HG03571 (cell line): ENCODE results near the gene DLGAP1.
"Not testable (repeated sequence)": the region's sequence is repeated elsewhere in the genome, so short reads cannot be mapped to it uniquely, and the experiment has no call there.

ENCODE experiments used
- ATAC-seq: cut with Tn5 transposase; IDR thresholded peaks from one replicate; pipeline ENCODE4 v1.9.1; 2021; ENCODE audit not compliant: unreplicated experiment

DLGAP1 gene

DNA sequence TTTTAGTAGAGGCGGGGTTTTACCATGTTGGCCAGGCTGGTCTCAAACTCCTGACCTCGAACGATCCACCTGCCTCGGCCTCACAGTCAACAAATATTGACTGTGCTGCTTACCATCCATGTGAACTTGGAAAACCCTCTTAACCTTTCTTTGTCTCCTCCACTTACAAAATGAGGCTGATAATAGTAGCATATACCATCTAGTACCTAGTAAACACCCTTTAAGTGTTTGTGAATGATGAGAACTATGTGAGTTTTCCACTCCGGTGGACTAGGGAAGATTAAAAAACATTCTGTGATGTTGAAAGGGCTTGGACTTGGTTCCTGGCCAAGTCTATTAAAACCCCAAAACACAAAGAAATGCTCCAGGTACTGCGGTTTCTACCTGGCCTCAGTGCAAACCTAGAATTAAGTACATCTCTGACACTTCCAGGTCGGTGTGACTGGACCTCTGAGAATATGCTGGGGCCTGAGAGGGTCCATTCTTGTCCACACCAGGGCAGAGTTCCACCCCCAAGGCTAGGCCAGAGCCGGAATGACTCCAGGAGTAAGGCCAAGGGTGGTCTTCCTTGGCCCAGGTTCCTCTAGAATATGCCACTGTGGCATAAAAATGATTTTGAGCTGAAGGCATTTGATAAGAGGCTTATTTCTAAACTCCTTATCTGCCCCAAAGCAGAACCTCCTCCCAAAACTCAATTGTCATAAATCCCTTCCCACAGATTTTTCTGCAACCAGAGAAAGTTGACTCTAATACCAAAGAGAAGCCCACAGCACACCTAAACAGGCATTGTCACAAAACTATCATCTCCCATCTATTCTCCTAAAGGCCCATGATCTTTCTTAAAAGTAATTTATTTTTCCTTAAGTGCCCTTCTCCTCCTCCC is 787.6 kb downstream of the DLGAP1 start:
- ATAC-seq = no peak

DNA sequence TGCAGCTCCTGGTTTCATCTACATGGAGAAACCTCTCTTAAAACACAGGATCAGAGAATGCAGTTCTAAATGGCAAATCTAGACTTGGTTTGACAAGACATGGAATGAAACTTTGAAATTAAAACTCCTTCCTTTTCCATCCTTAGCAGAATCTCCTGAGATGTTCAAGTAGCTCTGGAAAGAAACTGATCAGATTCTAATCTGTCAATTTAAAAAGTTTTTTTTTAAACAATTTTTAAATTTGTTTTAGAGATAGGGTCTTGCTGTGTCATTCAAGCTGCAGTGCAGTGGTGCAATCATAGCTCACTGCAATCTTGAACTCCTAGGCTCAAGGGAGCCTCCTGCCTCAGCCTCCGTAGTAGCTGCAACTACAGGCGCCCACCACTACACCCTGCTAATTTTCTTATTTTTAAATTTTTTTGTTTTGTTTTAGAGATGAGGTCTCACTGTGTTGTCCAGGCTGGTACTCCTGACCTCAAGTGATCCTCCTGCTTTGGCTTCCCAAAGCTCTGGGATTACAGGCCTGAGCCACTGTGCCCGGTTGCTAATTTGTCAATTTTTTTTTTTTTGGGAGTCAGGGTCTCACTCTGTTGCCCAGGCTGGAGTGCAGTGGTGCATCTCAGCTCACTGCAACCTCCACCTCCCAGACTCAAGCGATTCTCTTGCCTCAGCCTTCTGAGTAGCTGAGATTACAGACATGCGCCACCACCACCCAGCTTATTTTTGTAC is 788.4 kb downstream of the DLGAP1 start:
- no peak for ATAC-seq

DNA sequence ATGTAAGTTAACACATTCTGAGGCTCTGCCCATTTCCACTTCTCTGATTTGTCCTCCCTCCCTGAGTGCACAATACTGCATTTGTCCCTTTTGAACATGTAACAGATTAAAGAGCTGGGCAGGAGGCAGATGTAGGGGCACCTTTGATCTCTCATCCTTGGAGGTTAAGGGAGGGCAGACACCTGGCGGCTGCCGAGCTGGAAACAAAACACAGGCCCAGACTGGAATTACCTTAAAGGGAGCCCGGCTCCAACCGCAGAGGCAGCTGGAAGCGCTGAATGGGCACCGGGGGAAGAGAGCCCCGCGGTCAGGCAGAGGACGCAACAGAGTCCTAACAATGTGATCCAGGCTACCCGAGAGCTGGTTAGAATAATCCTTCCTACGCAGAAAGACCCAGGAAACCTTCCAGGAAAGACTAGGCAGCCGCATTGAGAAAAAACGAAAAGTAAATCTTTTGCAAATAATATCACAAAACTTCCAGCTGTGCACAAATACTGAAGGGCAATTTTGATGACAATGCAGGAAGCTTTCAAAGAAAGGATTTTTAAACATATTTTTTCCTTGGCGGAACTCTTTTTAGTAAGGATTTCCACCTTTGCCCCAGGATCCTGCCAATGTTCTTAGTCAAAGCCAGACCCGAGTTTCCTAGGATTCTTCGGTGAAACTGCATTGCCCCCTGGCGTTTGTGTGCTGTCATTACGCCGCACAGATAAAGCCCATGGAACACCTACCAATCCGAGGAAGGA is 789.2 kb downstream of the DLGAP1 start:
- ATAC-seq = peak; percentile 58

DNA sequence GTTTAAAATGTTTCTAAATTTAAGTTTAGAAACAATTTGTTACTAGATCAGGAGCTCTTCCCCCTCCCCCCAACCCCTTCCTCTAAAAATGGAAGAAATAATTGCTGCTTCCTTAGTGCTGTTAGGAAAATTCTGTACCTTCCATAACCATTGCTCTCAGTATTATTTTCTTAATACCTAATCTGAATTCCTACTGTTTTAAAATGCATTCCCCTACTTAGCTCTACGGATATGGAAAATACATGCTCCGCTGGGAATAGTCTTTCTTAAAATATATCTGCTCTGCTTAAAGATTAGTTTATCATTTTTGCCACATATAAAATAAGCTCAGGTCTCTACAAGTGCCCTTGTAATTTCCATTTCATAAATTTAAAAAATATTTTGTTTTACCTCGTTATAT is 789.9 kb downstream of the DLGAP1 start:
- ATAC-seq = no peak

DNA sequence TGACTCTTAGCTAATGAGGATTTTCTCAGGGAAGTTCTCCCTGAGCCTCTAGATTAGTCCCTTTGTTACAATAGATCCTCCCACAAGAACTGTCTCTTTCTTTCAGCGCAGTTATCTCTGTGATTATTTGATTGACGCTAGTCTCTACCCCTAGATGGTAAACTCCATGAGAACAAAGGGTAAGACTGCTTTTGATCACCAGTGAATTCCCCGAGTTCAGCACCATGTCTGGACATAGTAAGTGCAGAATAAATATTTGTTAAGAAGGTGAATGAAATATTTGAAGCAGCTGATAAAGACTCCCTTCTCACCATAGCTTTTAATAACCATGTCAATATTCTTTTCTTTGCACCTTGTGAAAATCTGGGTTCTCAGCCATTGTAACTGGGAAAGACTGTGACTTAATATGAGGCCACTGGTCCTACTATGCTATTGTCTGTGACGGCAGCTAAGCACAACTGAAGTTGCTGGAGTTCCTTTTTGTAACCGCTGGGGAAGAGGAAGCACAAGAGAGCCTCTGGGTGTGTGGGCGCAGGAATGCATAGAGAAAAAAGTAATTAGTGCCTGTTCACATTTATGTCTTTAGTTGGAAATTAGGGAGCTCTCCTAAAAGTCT is 790.4 kb downstream of the DLGAP1 start:
- no peak for ATAC-seq

DNA sequence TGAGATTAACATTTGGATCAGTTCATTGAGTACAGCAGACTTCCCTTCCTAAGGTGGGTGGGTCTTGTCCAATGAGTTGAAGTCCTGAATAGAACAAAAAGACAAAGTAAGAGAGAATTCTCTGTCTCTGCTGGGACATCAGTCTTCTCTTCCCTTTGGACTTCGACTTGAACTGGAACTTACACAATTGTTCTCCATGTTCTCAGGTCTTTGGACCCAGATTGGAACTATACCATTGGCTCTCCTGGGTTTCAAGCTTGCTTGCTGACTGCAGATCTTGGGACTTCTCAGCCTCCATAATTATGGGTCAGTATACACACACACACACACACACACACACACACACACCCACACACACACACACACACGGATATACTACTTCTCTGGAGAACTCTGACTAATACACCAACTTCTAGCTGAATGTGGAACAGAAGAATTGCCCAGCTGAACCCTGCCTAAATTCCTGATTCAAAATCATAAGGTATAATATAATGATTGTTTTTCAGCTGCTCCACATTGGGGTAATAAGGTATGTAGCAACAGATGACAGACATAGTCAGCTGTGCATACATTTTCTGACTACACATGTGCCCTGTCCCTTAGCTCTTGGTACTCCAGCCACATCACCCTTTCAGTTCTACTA is 791.1 kb downstream of the DLGAP1 start:
- no peak for ATAC-seq

DNA sequence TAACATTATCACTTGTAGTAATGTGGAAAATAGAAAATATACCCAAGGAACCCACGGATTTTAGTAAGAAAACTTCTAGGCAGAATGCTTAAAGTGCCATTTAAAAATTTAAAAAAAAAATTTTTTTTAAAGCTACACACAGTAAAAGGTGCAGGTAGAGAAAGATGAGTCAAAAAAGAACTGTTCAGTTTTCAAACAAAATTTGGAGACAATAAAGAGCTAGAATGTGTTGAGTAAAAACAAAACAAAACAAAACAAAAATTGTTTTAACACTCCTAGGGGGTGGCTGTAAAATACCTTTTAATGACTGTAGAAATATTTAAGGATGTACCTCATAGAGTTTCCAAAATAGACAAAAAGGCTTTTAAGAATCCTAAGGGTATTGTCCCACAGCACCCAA is 793.1 kb downstream of the DLGAP1 start:
- no peak for ATAC-seq

DNA sequence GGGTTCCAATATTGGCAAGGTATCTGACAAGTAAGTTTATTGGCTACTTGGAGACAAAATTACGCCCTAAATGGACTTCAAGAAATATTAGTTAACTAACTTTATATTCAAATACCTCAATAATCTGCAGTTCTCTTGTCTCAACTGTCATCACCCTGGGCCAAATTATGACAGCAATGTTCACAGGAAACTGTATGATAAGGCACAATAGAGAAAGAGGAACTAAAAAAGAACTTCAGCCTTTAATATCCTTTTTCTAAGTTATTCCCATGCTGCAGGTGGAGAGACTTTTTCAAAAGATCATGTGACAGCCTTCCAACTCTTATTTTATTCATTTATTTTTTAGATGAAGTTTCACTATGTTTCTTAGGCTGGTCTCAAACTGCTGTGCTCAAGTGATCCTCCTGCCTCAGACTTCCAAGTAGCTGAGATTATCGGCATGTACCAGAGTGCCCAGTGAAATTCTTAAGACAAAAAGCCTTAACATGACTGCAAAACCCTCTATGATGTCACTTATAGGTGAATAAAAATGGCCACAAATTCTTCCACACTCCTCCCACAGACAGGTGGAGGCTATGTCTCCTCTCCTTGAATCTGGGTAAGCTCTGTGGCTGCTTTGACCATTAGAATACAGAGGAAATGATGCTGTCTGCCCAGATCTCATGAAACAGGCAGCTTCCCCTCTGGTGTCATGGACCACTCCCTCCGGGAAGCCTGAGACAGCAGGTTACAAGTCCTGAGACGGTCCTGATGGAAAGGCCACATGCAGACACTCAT is 794.2 kb downstream of the DLGAP1 start:
- no peak for ATAC-seq

DNA sequence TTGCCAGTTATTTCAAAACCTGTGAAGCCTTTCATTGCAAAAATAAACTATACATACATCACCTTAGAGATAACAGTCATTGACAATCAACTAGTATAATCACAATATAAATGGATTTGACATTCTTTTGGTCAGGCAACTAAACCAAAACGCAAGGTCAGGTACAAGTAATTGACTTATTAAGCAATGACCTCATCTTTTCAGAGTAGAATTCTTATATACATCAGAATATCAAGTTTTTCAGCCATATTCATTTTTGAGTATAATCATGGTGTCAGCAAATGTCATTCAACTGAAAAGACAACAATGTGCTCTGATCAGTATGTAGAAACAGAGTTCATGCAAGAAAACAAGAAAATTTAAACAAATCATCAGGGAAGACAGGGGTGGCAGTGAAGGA is 796.6 kb downstream of the DLGAP1 start:
- no peak for ATAC-seq

DNA sequence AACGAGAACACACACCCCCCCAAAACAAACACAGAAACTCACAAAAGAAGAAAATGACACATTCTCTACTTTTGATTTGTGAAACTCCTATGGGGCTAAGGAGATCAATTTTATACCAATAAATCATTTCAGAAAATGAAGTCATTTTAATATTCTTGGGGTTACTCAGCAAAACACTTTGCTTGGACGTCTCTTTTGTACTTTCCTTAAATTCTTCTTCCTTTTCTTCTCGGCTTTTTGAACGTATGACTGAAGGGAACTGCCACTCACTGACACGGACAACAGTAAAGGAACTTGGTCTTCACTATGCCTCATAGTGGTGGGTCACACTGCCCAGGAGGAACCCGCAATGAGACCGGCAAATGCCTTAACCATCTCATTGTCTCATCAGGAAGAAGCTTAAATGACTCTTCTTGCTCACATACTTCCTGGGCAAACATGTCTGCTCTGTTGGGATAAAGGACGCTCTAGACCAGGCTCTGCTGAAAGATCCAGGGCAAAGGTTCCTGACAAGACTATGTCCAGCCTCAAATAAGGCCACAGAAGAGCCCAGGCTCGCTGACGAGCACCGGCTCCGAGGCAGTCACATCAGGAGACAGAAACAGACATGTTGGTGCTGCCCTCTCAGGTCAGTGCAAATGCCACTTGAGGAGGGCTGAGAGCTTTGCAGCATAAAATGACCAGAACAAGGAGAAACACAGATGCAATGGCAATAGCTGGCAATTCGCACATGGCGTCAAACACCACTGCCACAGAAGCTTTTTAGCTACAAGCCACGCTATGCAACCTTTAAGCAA is 799.7 kb downstream of the DLGAP1 start:
- no peak for ATAC-seq

DNA sequence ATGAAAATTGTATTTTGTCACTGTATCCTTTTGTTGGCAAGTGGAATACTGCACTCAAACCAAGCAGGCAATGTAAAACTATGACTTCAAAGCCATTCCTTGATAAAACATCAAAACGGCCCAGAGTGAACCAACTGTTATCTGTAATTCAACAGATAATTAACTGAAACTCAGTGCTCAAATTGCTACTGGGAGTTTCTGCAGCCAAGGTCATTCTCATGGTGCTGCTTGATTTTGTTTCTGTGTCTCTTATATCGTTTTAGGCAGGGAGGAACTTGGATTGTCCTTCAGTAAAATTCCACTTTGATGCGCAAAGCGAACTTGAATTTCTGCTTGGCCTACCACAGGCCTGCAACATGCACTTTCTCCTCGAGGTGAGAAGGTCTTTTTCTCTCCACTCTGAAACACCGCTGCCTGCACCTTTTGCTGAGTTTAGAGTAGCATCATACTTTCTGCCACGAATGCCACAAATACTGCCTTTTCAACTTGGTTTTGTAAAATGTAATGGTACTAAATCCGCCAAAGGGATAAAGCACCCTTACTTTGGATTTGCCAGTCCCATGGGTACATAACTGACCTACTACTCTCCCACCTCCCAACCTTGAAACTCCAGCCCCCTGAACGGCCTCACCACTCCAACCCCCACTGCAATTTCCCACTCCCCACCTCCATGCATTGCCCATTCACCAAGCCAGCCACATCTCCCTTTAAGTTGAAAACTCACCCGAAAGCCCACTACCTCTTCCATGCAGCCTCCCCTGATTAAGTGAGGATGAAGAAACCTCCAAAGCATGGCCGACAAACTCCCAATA is 800.5 kb downstream of the DLGAP1 start:
- no peak for ATAC-seq

DNA sequence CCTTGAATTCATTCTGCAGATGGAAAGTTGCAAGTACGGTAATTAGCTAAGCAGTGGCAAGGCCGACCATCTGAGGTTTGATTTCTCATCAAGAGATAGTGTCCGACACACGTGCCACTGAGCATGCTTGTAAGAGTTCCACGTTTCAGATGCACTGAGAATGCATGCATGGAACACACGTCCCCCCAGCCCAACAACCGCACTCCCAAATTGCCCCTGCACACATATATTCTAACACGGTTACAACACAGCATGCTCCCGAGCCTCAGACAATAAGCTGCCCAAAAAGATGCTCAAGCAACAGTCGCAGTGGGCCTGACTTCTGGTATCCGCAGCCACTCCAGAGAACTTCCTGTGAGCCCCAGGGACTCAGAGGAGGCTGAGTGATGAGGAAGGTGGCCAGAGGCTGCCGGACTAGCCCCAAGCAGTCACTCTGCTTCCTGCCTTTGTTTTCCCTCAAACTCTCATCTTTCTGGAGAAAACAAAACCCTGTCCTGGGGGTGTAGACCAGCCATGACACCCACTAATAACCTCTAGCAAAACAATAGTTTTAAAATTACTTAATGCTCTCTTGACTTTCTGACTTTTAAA is 801.2 kb downstream of the DLGAP1 start:
- ATAC-seq = no peak

DNA sequence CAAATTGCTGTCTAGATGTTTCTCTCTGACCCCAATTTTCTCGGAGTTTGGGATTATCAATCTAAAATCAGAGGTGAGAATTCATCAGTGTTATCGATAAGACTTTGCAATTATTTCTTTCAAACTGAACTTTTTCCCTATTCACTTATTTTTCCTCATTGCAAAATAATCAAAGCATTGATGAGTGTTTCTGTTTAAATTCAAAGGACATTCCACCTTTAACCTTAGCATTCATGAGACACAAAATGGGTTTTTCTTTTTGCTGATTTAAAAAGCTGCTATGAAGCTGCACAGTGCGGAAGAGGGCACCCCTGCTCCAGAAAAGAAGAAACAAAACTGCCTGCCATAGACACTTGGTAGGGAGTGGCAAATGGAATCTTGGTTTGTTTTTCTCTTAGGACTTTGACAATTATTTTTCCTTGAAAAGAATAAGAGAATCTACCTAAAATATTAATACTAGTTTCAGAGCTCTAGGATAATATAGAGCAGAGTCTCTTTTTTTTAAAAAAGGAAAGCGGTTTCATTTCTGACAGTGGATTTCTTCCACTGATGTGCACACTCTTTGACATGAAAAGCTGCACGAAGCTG is 801.8 kb downstream of the DLGAP1 start:
- no peak for ATAC-seq

DNA sequence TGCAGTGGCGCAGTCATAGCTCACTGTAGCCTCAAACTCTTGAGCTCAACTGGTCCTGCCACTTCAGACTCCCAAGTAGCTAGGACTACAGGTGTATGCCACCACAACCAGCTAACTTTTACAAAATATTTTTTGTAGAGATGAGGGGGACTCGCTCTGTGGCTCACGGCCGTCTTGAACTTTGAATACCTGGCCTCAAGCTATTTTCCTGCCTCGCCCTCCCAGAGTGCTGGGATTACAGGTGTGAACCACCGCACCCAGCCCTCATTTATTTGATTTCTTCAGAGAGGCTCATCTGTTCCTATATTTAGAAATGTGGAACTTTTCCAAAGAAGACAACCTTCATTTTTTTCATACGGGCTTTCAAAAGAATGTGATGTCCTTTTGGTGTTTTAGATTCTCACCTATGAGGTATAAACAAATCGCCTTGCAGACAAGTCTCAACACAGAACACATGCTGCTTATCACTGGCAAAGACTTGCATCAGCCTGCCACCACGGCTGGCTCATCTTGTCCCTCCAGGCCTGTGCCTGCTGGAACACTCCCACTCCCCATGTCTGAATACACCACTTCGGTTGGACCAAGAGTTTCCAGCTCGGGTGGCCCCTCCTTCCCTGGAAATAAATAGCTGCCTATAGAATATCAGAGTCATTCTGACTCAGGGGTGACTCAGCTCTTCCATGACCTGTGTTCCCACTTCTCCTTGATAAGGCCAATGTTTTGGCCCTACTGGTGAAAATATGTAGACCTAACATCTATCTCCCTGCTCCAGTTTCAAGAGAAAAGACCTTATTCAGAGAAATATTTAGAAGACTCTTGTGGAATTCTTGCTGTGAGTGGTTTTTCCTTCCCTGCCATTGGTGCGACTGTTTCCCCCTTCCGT is 802.5 kb downstream of the DLGAP1 start:
- ATAC-seq = no peak

DNA sequence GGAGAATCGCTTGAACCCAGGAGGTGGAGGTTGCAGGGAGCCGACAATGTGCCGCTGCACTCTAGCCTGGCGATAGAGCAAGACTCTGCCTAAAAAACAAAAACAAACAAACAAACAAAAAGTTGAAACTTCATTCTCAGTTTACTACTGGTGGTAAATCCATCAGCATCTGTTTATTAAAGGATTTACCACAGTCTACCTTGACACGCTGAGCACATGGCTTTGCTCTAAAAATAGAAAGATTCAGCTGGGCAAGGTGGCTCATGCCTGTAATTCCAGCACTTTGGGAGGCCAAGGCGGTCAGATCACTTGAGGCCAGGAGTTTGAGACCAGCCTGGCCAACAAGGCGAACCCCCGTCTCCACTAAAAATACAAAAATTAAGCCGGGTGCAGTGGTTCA is 803.8 kb downstream of the DLGAP1 start:
- no peak for ATAC-seq

DNA sequence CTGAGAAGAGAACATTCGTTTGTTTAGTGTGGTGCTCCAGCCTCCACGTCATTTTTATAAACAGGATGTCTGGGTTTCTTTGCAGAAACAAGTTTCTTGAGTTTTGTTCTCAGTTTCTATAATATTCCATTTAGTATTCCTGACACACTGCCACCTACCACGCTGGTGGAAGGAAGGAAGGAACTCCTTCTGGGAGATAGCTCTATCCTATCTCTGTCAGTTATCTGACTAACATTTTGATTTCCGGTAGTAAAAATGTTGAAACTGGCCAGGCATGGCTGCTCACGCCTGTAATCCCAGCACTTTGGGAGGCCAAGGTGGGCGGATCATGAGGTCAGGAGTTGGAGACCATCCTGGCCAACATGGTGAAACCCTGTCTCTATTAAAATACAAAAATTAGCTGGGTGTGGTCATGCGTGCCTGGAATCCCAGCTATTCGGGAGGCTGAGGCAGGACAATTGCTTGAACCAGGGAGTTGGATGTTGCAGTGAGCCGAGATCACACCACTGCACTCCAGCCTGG is 804.5 kb downstream of the DLGAP1 start:
- ATAC-seq = not testable (repeated sequence)
